Measurements from ENCODE around the gene FBXL7.

The FBXL7 gene

GRCh38 chr5:15584528-15584927, 84.5 kb downstream of the FBXL7 start:
- DNase-seq, result no peak

DNA sequence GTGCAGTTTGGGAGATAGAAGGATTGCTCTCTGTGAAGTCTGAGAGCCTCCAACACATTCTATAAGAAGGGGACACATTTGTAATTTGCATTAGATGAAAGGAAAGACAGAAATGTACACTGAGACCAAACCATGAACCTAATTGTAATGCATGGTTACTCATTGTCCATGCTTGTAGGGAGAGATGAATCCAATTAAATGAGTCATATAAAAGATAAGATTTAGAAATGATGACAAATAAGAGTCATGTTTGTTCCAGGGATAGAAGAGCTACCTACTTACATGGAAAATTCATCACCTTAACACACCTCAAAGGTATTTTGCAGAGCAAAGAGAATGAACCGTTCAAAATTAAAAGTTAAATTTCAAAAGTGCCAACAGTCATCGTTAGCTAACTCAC, 85.1 kb downstream of the FBXL7 start:
- no peak for DNase-seq

GRCh38 chr5:15585841-15586591, 86.0 kb downstream of the FBXL7 start:
- no peak for DNase-seq

DNA sequence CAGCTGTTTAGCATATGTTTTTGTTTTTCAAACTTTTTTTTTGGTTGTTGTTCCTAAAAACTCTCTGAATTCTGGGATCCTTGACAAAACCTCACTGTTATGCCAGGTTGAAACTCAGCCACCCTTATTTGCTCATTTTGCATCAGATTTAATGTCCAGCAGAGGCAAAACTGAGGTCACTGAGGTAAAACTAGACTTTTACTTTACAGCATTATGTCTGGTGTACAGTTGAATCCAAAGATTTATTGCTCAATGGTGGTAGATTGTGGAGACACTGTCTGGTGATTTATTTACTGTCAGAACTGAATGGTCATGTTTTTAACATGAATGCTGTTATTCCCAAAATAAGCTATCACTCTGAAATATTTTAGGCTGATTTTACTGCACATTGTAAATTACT, 87.9 kb downstream of the FBXL7 start:
- no peak for DNase-seq

DNA sequence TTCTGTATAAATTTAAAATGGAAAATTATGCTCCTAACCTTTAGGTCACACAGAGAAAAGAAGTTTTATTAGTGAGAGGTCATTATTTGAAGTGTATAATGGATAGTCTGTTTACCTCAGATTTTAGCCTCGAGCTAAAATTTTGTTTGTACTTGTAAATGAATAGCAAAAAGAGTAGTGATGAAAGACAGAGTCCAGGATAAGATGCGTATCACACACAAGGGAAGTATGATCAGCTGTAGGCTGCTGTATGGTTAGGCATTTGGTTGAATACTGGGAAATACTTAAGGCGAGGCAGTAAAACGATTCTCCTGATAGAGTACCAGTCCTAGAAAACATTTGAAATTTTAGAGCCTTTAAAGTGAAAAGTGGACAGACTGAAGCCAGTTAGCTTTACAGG, 92.7 kb downstream of the FBXL7 start:
- DNase-seq, result no peak

DNA sequence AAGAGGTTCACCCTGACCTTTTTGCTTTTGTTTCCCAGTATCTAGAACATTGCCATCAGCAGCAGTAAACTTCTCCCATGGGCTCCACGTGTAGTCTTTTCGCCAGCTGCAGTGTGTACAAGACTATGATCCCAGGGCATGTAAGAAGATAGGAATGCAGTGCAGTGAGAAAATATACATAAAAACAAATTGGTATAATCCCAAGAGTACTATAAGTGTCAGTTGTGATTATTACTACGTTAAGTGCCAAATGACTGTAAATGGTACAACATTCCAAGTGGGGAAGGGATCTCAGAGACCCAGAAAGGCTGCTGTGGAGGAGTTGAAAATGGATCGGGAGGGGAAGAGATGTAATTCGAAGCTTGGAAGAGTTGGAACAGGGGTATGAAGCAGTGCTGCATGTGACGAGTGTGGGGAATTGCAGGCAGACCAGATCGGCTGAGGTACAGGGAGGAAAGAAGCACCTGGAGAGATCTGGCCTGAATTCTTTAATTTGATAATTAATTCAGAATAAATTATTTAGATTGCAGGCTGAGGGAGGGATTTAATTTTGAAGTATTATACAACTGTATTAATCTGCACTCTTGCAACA, 95.1 kb downstream of the FBXL7 start:
- DNase-seq, result no peak

GRCh38 chr5:15595929-15596328, 95.9 kb downstream of the FBXL7 start:
- DNase-seq, result no peak

- DNase-seq, result no peak
Measured at GRCh38 chr5:15596936-15597335, 97.0 kb downstream of the FBXL7 start.

GRCh38 chr5:15597804-15598203, 97.8 kb downstream of the FBXL7 start:
- no peak for DNase-seq

DNA sequence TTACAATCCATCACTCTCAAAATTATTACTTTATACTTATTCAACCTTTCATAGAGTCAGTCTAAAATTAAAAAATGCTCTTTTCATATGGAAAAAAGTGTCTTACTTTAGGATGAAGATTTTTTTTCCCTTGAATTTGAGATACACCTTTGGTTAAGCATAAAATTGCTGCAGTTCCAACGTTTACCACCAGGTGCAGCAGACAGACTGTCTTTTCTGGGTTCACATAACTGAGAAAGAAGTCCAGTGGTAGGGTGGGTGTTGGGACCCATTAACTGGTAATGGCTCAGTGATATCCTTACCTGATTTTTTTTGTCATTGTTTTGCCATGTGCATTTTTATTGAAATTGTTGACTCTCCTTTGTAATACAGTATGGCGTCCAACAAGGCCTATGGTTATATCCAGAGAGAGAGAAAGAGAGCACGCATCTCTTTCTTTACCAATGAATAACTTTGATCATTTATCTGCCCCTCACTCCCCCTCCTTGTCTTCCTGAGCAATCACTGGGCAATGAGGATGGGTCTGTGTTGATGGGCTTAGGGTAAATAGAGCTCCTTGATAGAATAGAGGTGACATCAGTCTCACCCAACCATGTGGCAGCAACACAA, 98.4 kb downstream of the FBXL7 start:
- DNase-seq, result no peak

- no peak for DNase-seq
Measured at GRCh38 chr5:15600035-15600434, 100.1 kb downstream of the FBXL7 start.

- no peak for DNase-seq
Measured at GRCh38 chr5:15601274-15601673, 101.3 kb downstream of the FBXL7 start.

DNA sequence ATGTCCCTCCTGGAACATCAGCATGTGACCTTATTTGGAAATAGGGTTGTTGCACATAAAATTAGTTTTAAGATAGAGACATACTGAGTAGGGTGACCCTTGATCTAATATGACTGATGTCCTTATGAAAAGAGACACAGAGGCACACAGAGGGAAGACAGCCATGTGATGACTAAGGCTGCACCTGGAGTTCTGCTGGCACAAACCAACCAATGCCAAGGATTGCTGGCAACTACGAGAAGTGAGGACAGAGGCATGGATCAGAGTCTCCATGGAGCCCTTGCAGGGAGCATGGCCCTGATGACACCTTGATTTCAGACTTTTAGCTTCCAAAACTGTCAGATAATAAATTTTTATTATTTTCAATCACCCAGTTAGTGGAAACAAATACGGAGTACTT, 101.9 kb downstream of the FBXL7 start:
- DNase-seq, result no peak

- no peak for DNase-seq
Measured at GRCh38 chr5:15604986-15605385, 105.0 kb downstream of the FBXL7 start.

GRCh38 chr5:15606197-15606596, 106.2 kb downstream of the FBXL7 start:
- DNase-seq, result no peak

- no peak for DNase-seq
Measured at GRCh38 chr5:15607076-15607475, 107.1 kb downstream of the FBXL7 start.

GRCh38 chr5:15609076-15609725, 109.2 kb downstream of the FBXL7 start:
- DNase-seq, result no peak

DNA sequence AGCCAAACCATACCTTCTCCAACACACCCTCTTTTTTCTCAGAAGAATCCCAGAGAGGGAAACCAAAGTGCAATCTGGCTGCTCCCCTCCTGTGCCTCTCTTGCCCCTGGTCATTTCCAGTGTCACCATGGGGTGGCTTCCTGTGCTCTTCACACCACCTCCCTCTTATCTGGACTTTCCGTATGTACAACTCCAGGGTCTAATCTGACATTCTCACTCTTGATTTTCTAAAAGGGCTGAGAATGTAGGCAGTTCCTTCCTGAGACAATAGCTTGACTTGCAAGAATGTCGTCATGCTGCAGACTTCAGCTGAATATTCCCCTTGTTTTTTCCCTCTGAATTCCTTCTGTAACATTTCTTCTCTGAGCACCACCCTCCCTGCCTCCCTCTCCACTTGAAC, 110.2 kb downstream of the FBXL7 start:
- DNase-seq, result no peak

DNA sequence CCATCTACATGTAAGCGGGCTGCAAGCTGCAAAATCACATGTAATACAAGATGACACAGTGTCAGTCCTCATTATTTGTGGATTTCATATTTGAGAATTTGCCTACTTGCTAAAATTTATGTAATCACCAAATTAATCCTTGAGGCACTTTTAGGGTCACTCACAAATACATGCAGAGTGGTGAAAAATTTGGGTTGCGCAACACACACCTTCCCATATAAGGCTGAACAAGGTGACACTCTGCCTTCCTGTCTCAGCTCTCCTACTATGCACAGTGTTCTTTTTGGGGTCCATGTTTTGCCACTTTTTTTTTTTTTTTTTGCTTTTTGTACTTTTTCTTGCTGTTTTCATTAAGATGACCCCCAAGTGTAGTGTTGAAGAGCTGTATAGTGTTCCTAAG, 111.0 kb downstream of the FBXL7 start:
- no peak for DNase-seq

DNA sequence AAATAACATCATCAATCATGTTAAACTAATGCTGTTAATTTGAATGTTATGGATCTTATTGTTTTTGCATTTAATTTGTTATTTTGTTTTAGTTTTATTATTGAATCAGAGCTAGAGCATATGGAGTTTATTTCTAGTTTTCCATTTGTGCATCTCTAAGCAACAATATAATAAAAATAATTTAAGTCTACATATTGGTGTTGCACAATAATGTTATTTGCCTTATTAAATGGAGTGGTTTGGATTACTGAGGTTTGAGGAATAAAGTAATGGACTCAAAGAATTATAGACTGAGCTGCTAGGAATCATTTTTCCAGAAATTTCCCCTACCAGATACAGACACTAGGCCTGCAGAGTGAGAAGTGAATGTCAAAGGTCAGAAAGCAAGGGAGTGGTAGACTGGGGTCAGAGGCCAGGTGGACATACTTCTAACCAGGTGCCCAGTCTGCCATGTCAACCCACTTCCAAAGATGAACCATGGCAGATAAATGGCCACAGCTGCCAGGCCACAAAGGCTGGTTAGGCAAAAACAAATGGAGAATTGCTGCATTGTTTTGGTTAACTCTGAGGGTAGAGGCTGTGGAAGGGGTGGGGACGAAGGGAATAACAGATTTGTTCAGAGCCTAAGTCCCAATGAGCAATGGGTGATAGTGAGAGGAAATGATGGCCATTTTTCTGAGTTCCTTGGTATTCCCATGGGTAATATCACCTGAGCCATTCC, 113.1 kb downstream of the FBXL7 start:
- no peak for DNase-seq

DNA sequence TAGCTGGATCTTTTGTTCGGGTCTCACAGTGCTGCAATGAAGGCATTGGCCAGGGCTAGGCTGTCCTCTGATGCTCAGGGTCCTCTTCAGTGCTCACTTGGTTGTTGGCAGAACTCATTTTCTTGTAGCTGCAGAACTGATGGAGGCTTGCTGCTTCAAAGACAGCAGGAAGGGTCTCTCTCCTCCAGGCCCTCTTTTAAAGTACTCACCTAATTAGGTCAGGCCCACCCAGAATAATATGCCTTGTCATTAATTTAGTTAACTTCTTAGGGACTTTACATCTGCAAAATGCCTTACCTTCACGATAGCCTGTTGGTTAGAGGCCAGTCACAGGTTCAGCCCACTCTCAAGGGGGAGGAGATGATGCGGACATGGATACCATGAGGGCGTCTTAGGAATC, 114.7 kb downstream of the FBXL7 start:
- DNase-seq, result no peak

DNA sequence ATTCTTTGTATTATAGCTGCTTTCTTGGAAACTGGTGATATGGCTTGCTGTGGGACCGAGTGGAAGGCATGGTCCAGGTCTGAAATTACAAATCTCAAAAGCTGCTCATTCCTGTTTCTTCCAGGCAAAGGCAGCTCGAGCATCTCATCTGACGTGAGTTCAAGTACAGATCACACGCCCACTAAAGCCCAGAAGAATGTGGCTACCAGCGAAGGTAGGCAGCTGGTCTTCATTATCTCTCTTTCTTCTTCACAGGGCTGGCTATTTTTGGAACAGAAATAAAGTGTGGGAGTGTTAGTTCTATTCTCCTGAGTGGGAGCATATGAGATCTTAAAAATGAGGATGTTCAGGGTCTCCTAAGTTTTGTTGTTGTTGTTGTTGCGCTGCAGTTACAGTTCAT, 115.9 kb downstream of the FBXL7 start:
- no peak for DNase-seq

GRCh38 chr5:15618938-15619337, 119.0 kb downstream of the FBXL7 start:
- DNase-seq, result no peak

Data from activated CD4-positive, CD25-positive, alpha-beta regulatory T cell (primary cell).